GM12878 (cell line): ENCODE data around the gene MAGI2. TPM values are rescaled to one million over a fixed set of nuclear protein-coding genes. Genes with fewer than 3 reads are reported as not detected.

ENCODE experiments used
- ATAC-seq: fragments of 200-7000 bp; cut with Tn5 transposase; 3 replicates; pipeline ENCODE4 v1.9.1; 2020; ENCODE audit warnings: mild to moderate bottlenecking, moderate library complexity
- BruUV-seq: library from RNA; stranded (reverse); fragments of 400-500 nt; replicated peaks from 2 replicates; lab custom pipeline; 2021; lab: Mats Ljungman, UMichigan
- CTCF ChIA-PET: fragments of 300-600 bp; sonication (Branson Sonifier 250); formaldehyde crosslinking; extraction: SDS; loops from one replicate; lab custom pipeline; 2021; ENCODE audit warnings: inconsistent platforms; lab: Yijun Ruan, JAX
- POLR2A ChIA-PET: fragments of 350-600 bp; formaldehyde crosslinking; extraction: SDS; loops from one replicate; lab custom pipeline; 2021; ENCODE audit warnings: inconsistent platforms; lab: Charles Lee
- RAD21 ChIA-PET: fragments of 300-600 bp; sonication (Branson Sonifier 250); formaldehyde crosslinking; loops from one replicate; lab custom pipeline; 2023; ENCODE audit warnings: antibody characterized with exemption; ENCODE audit not compliant: unreplicated experiment; lab: Charles Lee
- SMC1A ChIA-PET: fragments of 300-600 bp; sonication (Branson Sonifier 250); formaldehyde crosslinking; loops from one replicate; lab custom pipeline; 2023; ENCODE audit not compliant: unreplicated experiment, uncharacterized antibody; lab: Charles Lee
- DNase-seq: peaks from one replicate; pipeline ENCODE4 v3.0.0-alpha.2; 2011; ENCODE audit warnings: low read depth, low spot score
- FAIRE-seq: peaks from 3 replicates; lab custom pipeline; 2011; peaks lifted over from hg19 to GRCh38; lab: Jason Lieb, UNC
- H2AFZ ChIP-seq: 2 replicates; pipeline ENCODE4 v1.6.0; 2011; ENCODE audit warnings: low read depth, low read length, control low read depth; ENCODE audit not compliant: control insufficient read depth
- H3K27ac ChIP-seq: 2 replicates; pipeline ENCODE4 v1.5.1; 2011; ENCODE audit warnings: control low read depth; ENCODE audit not compliant: control insufficient read depth, insufficient read depth
- H3K27me3 ChIP-seq, 2 experiments: replicated peaks in 1 of 2; 2 replicates each; pipeline versions ENCODE4 v1.6.0 to v1.6.1; 2011; ENCODE audit warnings: low read length in 1 of 2; ENCODE audit not compliant: control insufficient read depth in 2 of 2, insufficient read depth in 2 of 2
- H3K36me3 ChIP-seq, 2 experiments: 2 replicates each; pipeline ENCODE4 v1.5.1; 2011; ENCODE audit warnings: low read length in 1 of 2; ENCODE audit not compliant: control insufficient read depth in 2 of 2, insufficient read depth in 2 of 2
- H3K4me1 ChIP-seq: 2 replicates; pipeline ENCODE4 v1.6.1; 2011; ENCODE audit warnings: mild to moderate bottlenecking, low read length, moderate library complexity, mixed read lengths; ENCODE audit not compliant: control insufficient read depth, insufficient read depth
- H3K4me2 ChIP-seq: 2 replicates; pipeline ENCODE4 v1.6.0; 2011; ENCODE audit warnings: control low read depth; ENCODE audit not compliant: control insufficient read depth, insufficient read depth
- H3K4me3 ChIP-seq: fragments of 200-600 bp; sonication (generic); 2 replicates; pipeline ENCODE4 v1.5.1; 2016
- H3K79me2 ChIP-seq: 2 replicates; pipeline ENCODE4 v1.6.0; 2011; ENCODE audit warnings: low read length; ENCODE audit not compliant: control insufficient read depth, insufficient read depth
- H3K9ac ChIP-seq: 2 replicates; pipeline ENCODE4 v1.8.0; 2011; ENCODE audit warnings: low read length, control low read depth, mixed read lengths; ENCODE audit not compliant: control insufficient read depth, insufficient read depth
- H3K9me3 ChIP-seq: replicated peaks from 3 replicates; pipeline ENCODE4 v1.5.1; 2011; ENCODE audit warnings: mild to moderate bottlenecking, low read length; ENCODE audit not compliant: control insufficient read depth, insufficient read depth
- H4K20me1 ChIP-seq: 2 replicates; pipeline ENCODE4 v1.6.0; 2011; ENCODE audit not compliant: control insufficient read depth, insufficient read depth
- EGR1 ChIP-seq, 2 experiments: IDR thresholded peaks; 1 replicate in 1 of 2; 2 replicates in 1 of 2; pipeline ENCODE4 v1.6.1; 2011 to 2012; ENCODE audit warnings: low read depth in 2 of 2, low read length in 2 of 2, borderline replicate concordance in 1 of 2, mild to moderate bottlenecking in 1 of 2, moderate library complexity in 1 of 2
- ETV6 ChIP-seq, 2 experiments: fragments of 450-650 bp in 1 of 2; IDR thresholded peaks in 1 of 2; conservative IDR thresholded peaks in 1 of 2; 2 replicates each; pipeline ENCODE4 v1.6.1; 2014; ENCODE audit warnings: antibody characterized with exemption in 1 of 2, borderline replicate concordance in 1 of 2, low read depth in 1 of 2, mild to moderate bottlenecking in 1 of 2, moderate library complexity in 1 of 2
- IRF5 ChIP-seq: fragments of 450-650 bp; IDR thresholded peaks from 2 replicates; pipeline ENCODE4 v1.6.1; 2017; ENCODE audit warnings: borderline replicate concordance
- MYC ChIP-seq: IDR thresholded peaks from 2 replicates; pipeline ENCODE4 v1.6.1; 2011; ENCODE audit warnings: mild to moderate bottlenecking, low read length, moderate library complexity, inconsistent platforms; ENCODE audit not compliant: insufficient read depth, insufficient replicate concordance, insufficient read length, severe bottlenecking
- NR2C2 ChIP-seq: IDR thresholded peaks from 2 replicates; pipeline ENCODE4 v1.6.1; 2011; ENCODE audit warnings: borderline replicate concordance, low read depth; ENCODE audit not compliant: control insufficient read depth, insufficient read length
- NR2F1 ChIP-seq: fragments of 450-650 bp; conservative IDR thresholded peaks from 2 replicates; pipeline ENCODE4 v1.6.1; 2017; ENCODE audit warnings: mild to moderate bottlenecking
- RAD21 ChIP-seq: IDR thresholded peaks from 2 replicates; pipeline ENCODE4 v1.6.1; 2011; ENCODE audit warnings: mild to moderate bottlenecking, low read depth, low read length, moderate library complexity; ENCODE audit not compliant: insufficient read depth
- RB1 ChIP-seq: fragments of 450-650 bp; formaldehyde crosslinking; IDR thresholded peaks from 2 replicates; pipeline ENCODE4 v1.6.1; 2017; ENCODE audit warnings: mild to moderate bottlenecking, borderline replicate concordance
- RBBP5 ChIP-seq: fragments of 200-600 bp; sonication (generic); conservative IDR thresholded peaks from 2 replicates; pipeline ENCODE4 v1.6.1; 2016
- SIN3A ChIP-seq: IDR thresholded peaks from 2 replicates; pipeline ENCODE4 v1.6.1; 2012; ENCODE audit warnings: low read depth, low read length, improper control_type of control experiment
- ZBTB40 ChIP-seq: fragments of 450-650 bp; IDR thresholded peaks from 2 replicates; pipeline ENCODE4 v1.6.1; 2016; ENCODE audit warnings: mild to moderate bottlenecking, moderate library complexity, borderline replicate concordance
- ZSCAN29 ChIP-seq: fragments of 450-650 bp; IDR thresholded peaks from 2 replicates; pipeline ENCODE4 v1.6.1; 2017; ENCODE audit warnings: mild to moderate bottlenecking, moderate library complexity
- WGBS: methylation state at CpG from one replicate; pipeline ENCODE4 v1.1.6; 2016; ENCODE audit warnings: low lambda C conversion rate; ENCODE audit not compliant: insufficient replicate concordance, insufficient coverage; ENCODE audit errors: missing lambda C conversion rate; 5-methylcytosine and 5-hydroxymethylcytosine counted together
- in situ Hi-C: fragments of 300-500 bp; cut with MboI; formaldehyde crosslinking; loops from 9 replicates; pipeline ENCODE4 v1.14.3; 2018; ENCODE audit warnings: mixed read lengths
- intact Hi-C: fragments of 100-400 bp; cut with micrococcal nuclease; formaldehyde crosslinking; loops from one replicate; pipeline ENCODE4 v1.14.2; 2022; ENCODE audit not compliant: unreplicated experiment
- polyA plus RNA-seq, 11 experiments: library from polyadenylated mRNA; depleted of rRNA in 4 of 11; unstranded in 6 of 11; stranded (reverse) in 5 of 11; fragments of >200 nt; fragmentation: Nextera tagmentation in 4 of 11; fragmentation: Illumina TruSeq in 1 of 11; extraction: Ambion mirVana in 4 of 11; extraction: Trizol in 1 of 11; gene quantifications; 1 replicate in 1 of 11; 2 replicates in 10 of 11; pipeline versions ENCODE4 v1.2.1 to v1.2.3, GENCODE V29; 2011 to 2016; ENCODE audit warnings: inconsistent platforms in 2 of 11, missing spikeins in 2 of 11, low read depth in 1 of 11
- total RNA-seq, 4 experiments: library from RNA; depleted of rRNA in 3 of 4; stranded (reverse); fragments of >200 nt in 3 of 4; fragmentation: Illumina TruSeq in 1 of 4; extraction: Trizol in 1 of 4; gene quantifications; 2 replicates each; pipeline versions ENCODE4 v1.2.1 to v1.2.3, GENCODE V29; 2013 to 2021
- TF ChIP-seq, protein P1 (sequence below): IDR thresholded peaks from 2 replicates; pipeline ENCODE4 v1.6.1; 2011; ENCODE audit warnings: low read depth, mild to moderate bottlenecking, low read length, moderate library complexity, borderline replicate concordance; ENCODE audit errors: extremely low read depth
- TF ChIP-seq, protein P2 (sequence below): IDR thresholded peaks from 2 replicates; pipeline ENCODE4 v1.6.1; 2011; ENCODE audit warnings: borderline replicate concordance, low read depth, mild to moderate bottlenecking, moderate library complexity, low read length; ENCODE audit not compliant: insufficient read depth, poor library complexity, severe bottlenecking

MAGI2 gene
- total and polyA plus RNA-seq, 10 of the 15 experiments (the other 5 are each of a cell fraction or from before 2014, with no cell fraction given): 0.01 to 0.31 (median 0.05) TPM; not detected in 2

- TF ChIP-seq IRF5 (no peak), ETV6 (conservative IDR thresholded peaks at IDR 0.05 in 1 of 2, IDR thresholded peaks at IDR 0.05 in 1 of 2; ENCODE audit: borderline replicate concordance in 1 of 2, low read depth in 1 of 2) (no peak)
Measured at GRCh38 chr7:78218051-78218450, 1235.4 kb downstream of the MAGI2 start (continued).

DNA sequence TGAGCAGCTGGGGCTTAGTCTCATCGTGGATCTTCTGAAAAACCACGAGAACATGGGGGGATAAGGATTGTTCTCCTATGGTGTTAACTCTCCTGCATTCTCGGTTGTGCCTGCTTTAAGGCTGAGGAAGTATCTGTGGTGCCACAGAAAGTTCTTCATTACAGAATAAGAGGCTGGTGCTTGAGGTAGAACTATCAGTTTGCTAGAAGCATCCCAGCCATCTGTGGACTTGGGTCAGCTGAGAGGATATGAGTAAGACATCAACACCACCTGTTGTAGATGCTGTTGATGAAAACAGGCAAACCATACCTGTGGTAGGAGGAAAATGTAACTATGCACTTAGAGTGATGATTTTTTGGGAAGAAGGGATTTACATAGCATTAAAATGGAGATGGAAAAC is 1238.3 kb downstream of the MAGI2 start:
- no peak overlapping the region for H3K4me2 ChIP-seq
- ChIA-PET CTCF (no interaction called here), RAD21 (no interaction called here), SMC1A (no interaction called here), POLR2A (no interaction called here)
- H3K4me1 ChIP-seq: no peaks in the 10 kb centered on the region
- in situ Hi-C loops: no loop called here
- no peaks in the 10 kb centered on the region for H3K79me2 ChIP-seq
- intact Hi-C loops: no loop called here
- H3K27ac ChIP-seq: no peak overlapping the region
- no peak overlapping the region for H2AFZ ChIP-seq
- DNase-seq (no peak), FAIRE-seq (no peak), ATAC-seq (no peak)
- 0% methylated on average over 3 of the region's 3 CpGs for WGBS
- no peak overlapping the region for H3K4me3 ChIP-seq
- H3K27me3 ChIP-seq: no peaks in the 10 kb centered on the region
- no TSS peak for BruUV-seq
- H4K20me1 ChIP-seq: no peaks in the 10 kb centered on the region
- no peaks in the 10 kb centered on the region for H3K9me3 ChIP-seq
- H3K9ac ChIP-seq: no peak overlapping the region
- no peaks in the 10 kb centered on the region for H3K36me3 ChIP-seq
- TF ChIP-seq NR2F1 (no peak), RAD21 (no peak), SIN3A (no peak), RBBP5 (no peak), EGR1 (IDR thresholded peaks at IDR 0.05; ENCODE audit: borderline replicate concordance in 1 of 2, low read depth in 2 of 2, low read length in 2 of 2) (no peak), RB1 (no peak), NR2C2 (no peak), ETV6 (conservative IDR thresholded peaks at IDR 0.05 in 1 of 2, IDR thresholded peaks at IDR 0.05 in 1 of 2; ENCODE audit: borderline replicate concordance in 1 of 2, low read depth in 1 of 2) (no peak), ZSCAN29 (no peak), MYC (no peak), ZBTB40 (no peak)
- TF ChIP-seq, protein P1, sequence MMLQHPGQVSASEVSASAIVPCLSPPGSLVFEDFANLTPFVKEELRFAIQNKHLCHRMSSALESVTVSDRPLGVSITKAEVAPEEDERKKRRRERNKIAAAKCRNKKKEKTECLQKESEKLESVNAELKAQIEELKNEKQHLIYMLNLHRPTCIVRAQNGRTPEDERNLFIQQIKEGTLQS: no peak
- TF ChIP-seq, protein P2, sequence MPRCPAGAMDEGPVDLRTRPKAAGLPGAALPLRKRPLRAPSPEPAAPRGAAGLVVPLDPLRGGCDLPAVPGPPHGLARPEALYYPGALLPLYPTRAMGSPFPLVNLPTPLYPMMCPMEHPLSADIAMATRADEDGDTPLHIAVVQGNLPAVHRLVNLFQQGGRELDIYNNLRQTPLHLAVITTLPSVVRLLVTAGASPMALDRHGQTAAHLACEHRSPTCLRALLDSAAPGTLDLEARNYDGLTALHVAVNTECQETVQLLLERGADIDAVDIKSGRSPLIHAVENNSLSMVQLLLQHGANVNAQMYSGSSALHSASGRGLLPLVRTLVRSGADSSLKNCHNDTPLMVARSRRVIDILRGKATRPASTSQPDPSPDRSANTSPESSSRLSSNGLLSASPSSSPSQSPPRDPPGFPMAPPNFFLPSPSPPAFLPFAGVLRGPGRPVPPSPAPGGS: no peak
